Astrocyte of the spinal cord (primary cell): ENCODE results near the gene HS3ST5.
"Not testable (repeated sequence)": the region's sequence is repeated elsewhere in the genome, so short reads cannot be mapped to it uniquely, and the experiment has no call there.

Experiments
- DNase-seq: peaks from one replicate; pipeline ENCODE4 v3.0.0; 2011; ENCODE audit warnings: low read depth, low spot score
- H3K4me3 ChIP-seq: 2 replicates; pipeline ENCODE4 v1.5.1; 2011; ENCODE audit warnings: low read depth, mild to moderate bottlenecking, low read length, moderate library complexity
- in situ Hi-C: cut with HindIII; loops from 2 replicates; pipeline ENCODE4 v1.10.0; 2017; ENCODE audit warnings: low sequenced_read_pairs
- TF ChIP-seq, protein P1 (sequence below): IDR thresholded peaks from 2 replicates; pipeline ENCODE4 v1.5.1; 2012; ENCODE audit warnings: low read depth, mild to moderate bottlenecking, low read length, inconsistent platforms

HS3ST5 gene

DNA sequence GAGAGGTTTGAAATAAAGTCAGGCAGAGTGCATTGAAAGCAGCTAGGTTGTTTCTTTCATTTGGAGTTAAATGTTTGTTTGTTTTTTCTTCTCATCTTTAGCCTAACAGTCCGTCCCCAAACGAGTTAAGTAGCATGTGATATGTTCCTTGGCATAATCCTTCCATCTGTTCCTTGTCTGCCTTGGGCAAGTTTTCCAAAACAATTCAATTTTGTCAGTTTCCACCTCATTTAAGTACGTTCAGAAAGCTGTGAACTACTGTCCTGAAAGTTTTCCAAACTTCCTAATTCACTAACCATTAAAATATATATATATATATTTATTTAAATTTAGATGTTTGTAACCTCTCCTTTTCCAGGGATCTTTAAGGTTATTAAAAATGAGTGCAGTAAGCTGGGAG, 310.1 kb downstream of the HS3ST5 start:
- in situ Hi-C loops: no loop called here
- H3K4me3 ChIP-seq: no peak overlapping the region
- no peak for DNase-seq
- TF ChIP-seq, protein P1, sequence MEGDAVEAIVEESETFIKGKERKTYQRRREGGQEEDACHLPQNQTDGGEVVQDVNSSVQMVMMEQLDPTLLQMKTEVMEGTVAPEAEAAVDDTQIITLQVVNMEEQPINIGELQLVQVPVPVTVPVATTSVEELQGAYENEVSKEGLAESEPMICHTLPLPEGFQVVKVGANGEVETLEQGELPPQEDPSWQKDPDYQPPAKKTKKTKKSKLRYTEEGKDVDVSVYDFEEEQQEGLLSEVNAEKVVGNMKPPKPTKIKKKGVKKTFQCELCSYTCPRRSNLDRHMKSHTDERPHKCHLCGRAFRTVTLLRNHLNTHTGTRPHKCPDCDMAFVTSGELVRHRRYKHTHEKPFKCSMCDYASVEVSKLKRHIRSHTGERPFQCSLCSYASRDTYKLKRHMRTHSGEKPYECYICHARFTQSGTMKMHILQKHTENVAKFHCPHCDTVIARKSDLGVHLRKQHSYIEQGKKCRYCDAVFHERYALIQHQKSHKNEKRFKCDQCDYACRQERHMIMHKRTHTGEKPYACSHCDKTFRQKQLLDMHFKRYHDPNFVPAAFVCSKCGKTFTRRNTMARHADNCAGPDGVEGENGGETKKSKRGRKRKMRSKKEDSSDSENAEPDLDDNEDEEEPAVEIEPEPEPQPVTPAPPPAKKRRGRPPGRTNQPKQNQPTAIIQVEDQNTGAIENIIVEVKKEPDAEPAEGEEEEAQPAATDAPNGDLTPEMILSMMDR: no peak

DNA sequence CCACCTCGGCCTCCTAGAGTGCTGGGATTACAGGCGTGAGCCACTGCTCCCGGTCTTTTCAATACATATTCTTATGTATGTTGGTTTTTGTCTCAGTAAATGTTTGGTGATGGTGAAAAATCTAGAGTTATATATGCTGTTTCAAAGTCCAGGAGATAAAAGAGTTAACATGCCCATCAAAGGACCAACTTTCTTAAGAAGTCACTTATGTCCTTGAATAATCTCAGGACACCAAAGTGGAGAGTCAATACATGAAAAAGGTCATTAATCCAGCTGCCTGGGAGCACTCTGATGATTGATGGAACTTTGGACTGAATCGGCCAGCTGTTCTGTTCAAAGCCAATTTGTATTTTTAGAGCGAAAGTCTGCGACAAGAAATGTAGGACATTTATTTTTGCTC, 312.1 kb downstream of the HS3ST5 start:
- in situ Hi-C loops: no loop called here
- no peak overlapping the region for H3K4me3 ChIP-seq
- TF ChIP-seq, protein P1: no peak
- DNase-seq: no peak

DNA sequence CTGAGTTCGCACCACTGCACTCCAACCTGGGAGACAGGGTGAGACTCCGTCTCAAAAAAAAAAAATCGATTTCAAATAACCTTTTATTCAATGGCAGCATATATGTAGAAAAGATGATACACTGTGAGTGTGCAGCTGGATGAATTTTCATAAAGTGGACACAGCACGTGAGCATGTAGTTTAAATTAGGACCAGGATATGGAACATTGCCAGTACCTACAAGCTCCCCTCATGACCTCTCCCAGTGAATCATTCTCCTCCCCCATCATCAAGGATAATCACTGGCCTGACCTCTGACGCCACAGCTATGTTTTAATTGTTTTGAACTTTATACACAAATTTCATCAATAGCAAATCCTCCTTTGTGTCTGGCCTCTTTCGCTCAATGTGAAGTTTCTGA, 318.1 kb downstream of the HS3ST5 start:
- no peak for DNase-seq
- in situ Hi-C loops: no loop called here
- TF ChIP-seq, protein P1: no peak
- no peak overlapping the region for H3K4me3 ChIP-seq

DNA sequence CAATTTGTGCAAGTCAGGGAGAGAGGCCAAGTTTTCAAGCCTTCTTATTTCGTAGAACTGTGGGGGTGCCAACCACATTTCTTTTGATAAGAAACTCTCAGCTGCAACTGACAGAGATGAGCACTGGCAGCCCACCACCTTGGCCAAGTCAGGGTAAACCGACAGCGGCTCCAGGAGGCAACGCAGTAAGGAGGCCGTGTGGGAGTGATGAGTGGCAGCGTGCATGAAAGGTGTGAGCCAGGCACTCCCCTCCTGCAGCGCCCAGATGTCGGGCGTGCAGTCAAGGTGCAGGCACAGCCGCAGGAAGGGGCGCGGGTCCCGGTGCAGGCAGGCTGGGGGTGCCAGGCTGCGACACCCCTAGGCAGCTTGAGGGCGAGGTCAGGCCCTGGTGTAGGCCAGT, 322.6 kb downstream of the HS3ST5 start:
- H3K4me3 ChIP-seq: no peak overlapping the region
- in situ Hi-C loops: no loop called here
- TF ChIP-seq, protein P1: no peak
- DNase-seq: no peak

DNA sequence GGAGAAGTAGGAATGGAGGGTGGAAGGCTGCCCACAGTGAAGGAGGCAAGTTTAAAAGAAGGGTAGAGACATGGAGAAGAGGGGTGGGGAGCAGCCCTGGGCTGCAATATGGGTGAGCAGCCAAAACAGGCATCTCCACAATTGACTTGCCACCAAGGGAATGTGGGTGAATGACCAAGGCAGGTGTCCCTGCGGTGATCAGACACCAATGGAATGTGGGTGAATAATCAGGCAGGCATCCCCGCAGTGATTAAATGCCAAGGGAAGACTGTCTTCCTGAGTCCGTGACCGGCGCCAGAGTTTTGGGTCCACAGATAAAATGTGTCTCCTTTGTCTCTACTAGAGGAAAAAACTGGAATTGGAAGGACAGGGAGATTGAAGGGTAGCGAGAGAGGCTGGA, 325.7 kb downstream of the HS3ST5 start:
- DNase-seq: peak; percentile 33
- H3K4me3 ChIP-seq, in situ Hi-C loops: not testable (repeated sequence)

DNA sequence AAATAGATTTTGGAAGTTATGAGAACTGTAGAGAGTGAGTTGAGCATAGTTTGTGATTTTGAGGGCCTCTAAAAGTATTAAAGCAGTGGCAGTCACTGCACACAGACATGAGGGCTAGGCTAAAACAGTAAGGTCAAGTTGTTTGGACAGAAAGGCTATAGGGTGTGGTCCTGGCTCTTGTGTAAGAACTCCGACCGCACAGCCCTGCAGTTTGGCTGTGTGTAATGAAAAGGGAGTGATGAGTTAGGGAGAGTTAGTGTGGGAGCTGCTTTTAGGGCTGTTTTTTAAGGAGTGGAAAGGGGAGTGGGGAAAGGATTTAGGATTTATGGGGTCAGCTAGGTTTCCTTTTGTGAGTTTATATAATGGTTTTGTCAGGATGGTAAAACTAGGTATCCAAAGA, 328.7 kb downstream of the HS3ST5 start:
- in situ Hi-C loops, DNase-seq, H3K4me3 ChIP-seq: not testable (repeated sequence)

DNA sequence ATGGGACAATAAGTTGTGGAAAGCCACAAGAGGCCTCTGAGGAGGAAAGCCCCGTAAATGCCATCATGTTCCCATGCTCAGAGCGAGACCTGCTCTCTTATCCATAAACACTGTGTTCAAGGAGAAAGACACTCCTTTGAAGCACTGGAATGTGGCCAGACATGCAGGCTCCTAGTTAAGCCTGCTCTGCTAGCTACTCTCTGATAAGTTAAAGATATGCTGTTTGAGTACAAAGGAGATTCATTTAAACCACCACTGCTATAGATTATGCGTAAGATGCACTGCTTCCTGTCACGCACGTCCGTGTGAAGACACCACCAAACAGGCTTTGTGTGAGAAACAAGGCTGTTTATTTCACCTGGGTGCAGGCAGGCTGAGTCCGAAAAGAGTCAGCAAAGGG, 331.3 kb downstream of the HS3ST5 start:
- DNase-seq, in situ Hi-C loops, H3K4me3 ChIP-seq: not testable (repeated sequence)

DNA sequence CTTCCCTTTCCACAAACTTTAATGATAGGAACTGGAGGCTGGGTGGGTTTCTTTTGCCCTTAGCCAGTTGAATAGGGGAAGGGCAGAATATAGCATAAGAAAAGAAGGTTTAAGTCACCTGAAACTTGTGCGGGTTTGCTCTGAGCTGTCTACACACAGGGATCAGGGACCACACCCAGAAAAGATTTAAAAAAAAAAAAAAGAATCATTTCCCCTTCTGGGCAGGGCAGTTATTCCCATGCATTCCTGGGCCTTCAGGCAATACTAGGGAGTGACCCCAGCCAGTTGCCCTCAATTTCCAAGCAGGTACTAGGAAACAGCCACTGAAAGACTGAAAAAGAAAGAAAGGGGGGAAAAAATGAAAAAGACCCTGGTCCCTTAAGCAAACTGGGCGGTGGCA, 332.3 kb downstream of the HS3ST5 start:
- in situ Hi-C loops: no loop called here
- TF ChIP-seq, protein P1: no peak
- no peak for DNase-seq

More for the DNA sequence above, 332.3 kb downstream of the HS3ST5 start:
- H3K4me3 ChIP-seq: no peak overlapping the region
